LNCaP clone FGC (cell line): Measurements from ENCODE around the gene TENM4.
"Not testable (repeated sequence)": the region's sequence is repeated elsewhere in the genome, so short reads cannot be mapped to it uniquely, and the experiment has no call there.

ENCODE experiments used
- DNase-seq: peaks from one replicate; pipeline ENCODE4 v3.0.0-alpha.2; 2011; ENCODE audit warnings: low read depth
- H3K4me3 ChIP-seq: 2 replicates; pipeline ENCODE4 v1.5.1; 2011; ENCODE audit warnings: mild to moderate bottlenecking, low read depth, low read length, control low read depth
- CTCF ChIP-seq: IDR thresholded peaks from 2 replicates; pipeline ENCODE4 v1.5.1; 2012; ENCODE audit warnings: mild to moderate bottlenecking; ENCODE audit not compliant: control insufficient read depth, insufficient read depth; ENCODE audit errors: extremely low read depth

TENM4 gene

GRCh38 chr11:79196950-79197349 is 243.9 kb downstream of the TENM4 start:
- no peak for TF ChIP-seq CTCF
- no peak overlapping the region for H3K4me3 ChIP-seq
- no peak for DNase-seq

- TF ChIP-seq CTCF = no peak
- DNase-seq = no peak
- H3K4me3 ChIP-seq = no peak overlapping the region
These were observed 245.6 kb downstream of the TENM4 start for GRCh38 chr11:79195209-79195608.

DNA sequence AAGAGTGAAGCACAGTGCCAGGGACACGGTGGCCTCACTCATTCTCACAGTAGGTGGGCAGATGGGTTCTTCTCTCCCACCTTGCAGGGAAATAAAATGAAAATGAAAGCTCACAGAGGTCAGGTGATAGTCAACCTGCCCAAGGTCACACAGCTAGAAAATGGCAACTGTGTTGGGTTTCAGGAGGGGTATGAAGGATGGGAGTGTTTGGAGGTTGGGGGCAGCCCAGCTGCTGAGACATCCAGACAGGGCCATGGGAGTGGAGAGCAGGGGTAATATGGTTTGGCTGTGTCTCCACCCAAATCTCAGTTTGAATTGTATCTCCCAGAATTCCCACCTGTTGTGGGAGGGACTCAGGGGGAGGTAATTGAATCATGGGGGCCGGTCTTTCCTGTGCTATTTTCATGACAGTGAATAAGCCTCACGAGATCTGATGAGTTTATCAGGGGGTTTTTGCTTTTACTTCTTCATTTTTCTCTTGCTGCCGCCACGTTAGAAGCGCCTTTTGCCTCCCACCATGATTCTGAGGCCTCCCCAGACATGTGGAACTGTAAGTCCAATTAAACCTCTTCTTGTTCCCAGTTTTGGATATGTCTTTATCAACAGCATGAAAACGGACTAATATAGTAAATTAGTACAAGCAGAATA is 247.0 kb downstream of the TENM4 start:
- no peak for TF ChIP-seq CTCF
- DNase-seq = no peak
- no peak overlapping the region for H3K4me3 ChIP-seq

DNA sequence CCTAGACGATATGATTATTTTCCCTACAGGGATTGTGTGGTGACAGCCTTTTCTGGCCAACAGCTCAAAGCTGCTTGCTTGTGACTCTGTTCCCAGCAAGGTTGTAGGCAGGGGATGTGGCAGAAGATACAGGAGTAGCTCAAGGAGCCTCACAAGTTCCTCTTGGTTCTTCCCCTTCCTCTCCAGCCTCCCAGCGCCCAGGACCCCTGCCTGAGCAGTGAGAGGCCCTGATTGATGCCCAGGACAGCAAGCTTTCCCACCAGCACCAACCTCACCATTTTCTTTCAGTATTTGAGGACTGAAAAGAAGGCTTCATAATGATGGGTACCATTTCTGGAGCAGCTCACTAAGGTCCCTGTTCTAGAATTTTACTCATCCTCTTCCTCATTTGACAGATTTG is 248.0 kb downstream of the TENM4 start:
- TF ChIP-seq CTCF = no peak
- no peak overlapping the region for H3K4me3 ChIP-seq
- DNase-seq = no peak

- not testable (repeated sequence) for H3K4me3 ChIP-seq
These were observed 249.1 kb downstream of the TENM4 start for GRCh38 chr11:79191716-79192115.

GRCh38 chr11:79190553-79190952 is 250.3 kb downstream of the TENM4 start:
- DNase-seq, H3K4me3 ChIP-seq: not testable (repeated sequence)

More at GRCh38 chr11:79191716-79192115, 249.1 kb downstream of the TENM4 start:
- DNase-seq = not testable (repeated sequence)

- no peak for TF ChIP-seq CTCF
- no peak overlapping the region for H3K4me3 ChIP-seq
- peak; percentile 84 for DNase-seq
These were observed 251.2 kb downstream of the TENM4 start for GRCh38 chr11:79189601-79190000.

- DNase-seq = no peak
- TF ChIP-seq CTCF = no peak
- H3K4me3 ChIP-seq = no peak overlapping the region
These were observed 251.8 kb downstream of the TENM4 start for GRCh38 chr11:79189055-79189454.
